Stimulated activated CD8-positive, alpha-beta memory T cell treated with anti-CD3 and anti-CD28 coated beads, Interleukin-7, amount 100 ng/mL, for 48 hours (primary cell): ENCODE results near the gene EXOC3.
A peak's percentile ranks its signal among the peaks of the same experiment; 100 is the strongest.
"Not testable (repeated sequence)": the region's sequence is repeated elsewhere in the genome, so short reads cannot be mapped to it uniquely, and the experiment has no call there.

Experiments used
- DNase-seq, 2 donors: peaks; one replicate each; pipeline ENCODE4 v3.0.0-alpha.2; 2020; ENCODE audit warnings: low read depth in 1 of 2; ENCODE audit errors: extremely low read depth in 1 of 2

EXOC3 gene

DNA sequence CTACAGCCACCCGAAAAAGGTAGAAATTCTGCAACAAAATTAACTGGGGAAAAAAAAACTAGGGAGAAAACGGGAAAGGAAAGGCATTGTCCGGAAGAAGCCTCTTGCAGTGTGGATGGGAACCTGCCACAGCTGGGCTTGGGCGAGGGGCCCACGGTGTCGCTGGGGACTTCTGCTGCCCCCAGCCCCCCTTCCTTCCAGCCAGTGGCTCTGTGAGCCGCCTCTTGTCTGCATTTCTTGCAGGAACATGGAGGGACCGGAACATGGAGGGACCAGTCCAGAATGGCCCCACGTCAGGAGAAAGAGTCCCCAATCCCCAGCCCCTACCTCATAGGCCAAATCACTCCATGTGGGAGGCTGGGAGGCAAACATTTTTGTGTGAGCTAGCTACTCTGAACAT, 36.9 kb upstream of the EXOC3 start:
- DNase-seq, result no peak

DNA sequence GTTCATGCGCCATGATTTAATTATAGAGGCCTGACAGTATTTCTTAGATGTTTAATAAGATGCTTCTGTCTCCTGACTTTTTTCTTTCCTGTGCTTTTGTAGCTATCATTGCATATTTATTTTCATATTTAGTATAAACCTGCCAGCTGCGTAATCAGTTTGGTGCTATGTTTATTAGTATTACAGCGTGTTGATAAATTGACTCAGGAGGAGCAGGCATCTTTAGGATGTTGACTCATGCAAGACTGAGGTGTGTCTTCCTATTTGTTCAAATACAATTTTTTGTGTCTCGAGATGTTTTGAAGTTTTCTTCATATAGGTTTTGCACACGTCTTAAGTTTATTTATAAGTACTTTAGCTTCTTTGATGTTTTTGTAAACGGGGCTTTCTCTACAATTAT, 35.9 kb upstream of the EXOC3 start:
- DNase-seq, result no peak

DNA sequence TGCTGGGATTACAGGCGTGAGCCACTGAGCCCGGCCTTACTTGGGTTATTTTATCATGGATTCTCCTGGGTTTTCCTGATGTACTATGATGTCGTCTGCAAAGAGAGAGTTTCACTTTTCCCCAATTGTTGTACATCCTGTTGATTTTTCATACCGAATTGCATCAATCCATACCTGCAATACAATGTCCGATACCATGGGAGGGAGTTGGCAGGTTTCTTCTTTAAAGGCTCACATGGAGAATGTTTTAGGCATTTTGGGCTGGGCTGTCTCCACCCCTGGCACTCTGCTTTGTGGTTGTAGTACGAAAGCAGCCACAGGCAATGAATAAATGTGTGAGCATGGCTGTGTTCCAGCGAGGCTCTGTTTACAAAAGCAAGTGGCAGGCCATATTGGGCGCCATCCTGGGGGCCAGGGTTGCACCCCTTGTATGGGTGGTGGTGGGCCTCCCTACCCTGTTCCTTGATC, 35.1 kb upstream of the EXOC3 start:
- DNase-seq, result no peak

DNA sequence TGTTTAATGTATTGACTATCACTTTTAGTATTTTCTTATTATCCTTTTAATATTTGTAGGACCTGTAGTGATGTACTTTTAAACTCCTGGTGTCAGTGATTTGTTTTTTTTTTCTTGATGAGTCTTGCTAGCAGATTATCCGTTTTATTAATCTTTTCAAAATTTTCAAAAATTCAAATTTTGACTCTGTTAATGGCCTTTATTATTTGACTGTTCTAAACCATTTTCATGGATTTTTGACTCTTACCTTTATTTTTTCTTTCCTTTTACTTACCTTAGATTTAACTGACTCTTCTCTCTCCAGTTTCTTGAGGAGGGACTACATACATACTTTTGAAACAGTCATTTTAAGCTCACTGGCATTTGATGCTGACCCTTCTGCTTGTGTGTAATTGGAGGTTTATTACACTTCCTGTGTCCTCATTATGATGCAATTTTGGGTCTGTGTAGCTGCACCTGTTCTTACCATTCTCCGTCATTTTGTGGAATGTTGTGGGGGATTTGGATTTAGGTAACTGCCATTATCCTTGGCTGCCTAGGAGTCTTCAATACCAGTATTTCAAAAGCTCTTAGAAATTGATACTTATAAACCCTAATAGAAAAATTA, 32.0 kb upstream of the EXOC3 start:
- no peak for DNase-seq

DNA sequence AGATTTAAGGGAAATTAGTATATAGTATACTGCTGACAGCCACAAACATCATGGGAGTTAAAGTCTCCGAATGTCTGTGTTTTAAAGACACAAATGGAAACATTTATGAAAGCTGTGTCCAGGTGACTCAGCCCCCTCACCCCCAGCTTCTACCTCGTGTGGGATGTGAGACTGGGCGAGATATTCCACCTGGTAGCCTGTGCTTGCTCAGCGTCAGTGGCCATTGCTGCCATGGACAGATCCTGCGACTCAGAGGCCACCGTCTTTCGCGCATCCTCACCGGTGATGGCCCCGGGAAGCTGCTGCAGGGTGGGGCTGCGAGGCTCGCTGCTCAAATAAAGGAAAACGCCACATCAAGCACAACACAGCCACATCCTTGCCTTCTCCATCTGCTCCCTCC, 31.2 kb upstream of the EXOC3 start:
- DNase-seq, result peak in 1 of 2 donors; percentile 56

DNA sequence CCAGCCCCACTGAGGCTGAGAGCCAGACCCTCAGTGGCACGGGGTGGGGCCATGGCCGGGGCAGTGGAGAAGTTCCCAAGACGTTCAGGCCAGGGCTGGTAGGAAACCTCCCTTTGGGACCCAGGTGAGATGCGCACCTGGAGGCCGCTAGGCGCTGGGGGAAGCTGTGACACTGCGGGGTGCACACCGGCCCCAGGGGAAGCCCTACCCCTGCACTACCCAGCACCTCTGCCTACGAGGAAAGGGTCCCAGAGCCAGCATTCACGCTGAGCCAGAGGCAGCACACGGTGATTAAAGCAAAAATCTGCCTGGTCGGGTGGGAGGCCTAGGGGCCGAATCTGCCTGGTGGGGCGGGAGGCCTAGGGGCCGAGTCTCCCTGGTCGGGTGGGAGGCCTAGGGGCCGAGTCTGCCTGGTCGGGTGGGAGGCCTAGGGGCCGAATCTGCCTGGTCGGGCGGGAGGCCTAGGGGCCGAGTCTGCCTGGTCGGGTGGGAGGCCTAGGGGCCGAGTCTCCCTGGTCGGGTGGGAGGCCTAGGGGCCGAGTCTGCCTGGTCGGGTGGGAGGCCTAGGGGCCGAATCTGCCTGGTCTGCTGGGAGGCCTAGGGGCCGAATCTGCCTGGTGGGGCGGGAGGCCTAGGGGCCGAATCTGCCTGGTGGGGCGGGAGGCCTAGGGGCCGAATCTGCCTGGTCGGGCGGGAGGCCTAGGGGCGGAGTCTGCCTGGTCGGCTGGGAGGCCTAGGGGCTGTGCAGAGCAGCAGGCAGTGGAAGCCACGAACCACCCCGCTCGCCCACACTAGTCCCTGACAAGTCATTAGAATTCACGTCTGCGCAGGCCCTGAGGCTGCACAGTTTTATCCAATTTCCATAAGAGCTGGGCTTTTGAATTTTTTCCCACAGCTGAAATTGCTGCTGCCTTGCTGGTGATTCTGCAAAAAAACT, 27.7 kb upstream of the EXOC3 start:
- not testable (repeated sequence) for DNase-seq

DNA sequence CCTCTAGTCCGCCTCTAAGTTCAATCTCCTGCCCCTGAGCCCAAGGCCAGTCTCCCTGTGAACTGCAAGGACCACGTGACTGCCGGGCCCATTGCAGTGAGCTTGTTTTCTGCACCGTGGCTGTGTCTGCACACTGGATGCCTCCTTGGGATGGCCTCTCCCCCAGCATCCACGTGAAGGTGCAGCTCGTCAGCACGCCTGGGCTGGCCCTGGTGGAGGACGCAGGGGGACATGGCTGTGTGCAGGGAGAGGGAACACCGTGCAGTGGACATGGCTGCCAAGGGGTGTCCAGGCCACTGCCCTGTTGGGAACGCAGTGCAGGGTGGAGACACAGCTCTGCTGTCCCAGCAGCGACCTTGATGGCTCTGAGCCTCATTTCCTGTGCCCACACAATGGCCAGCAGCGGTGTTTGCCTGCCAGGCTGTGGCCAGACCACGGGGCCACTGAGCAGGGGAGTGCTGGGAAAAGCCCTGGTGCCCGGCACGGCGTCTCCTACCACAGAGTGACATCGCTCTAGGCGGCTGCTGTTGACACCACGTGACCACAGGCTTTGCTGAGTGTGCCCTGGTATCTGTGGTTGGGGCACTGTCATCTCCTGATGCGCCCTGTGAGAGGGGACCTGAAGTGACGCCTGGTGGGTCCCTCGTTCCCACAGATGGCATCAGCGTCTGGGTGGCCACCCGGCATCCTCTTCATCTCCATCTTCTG, 26.9 kb upstream of the EXOC3 start:
- no peak for DNase-seq

DNA sequence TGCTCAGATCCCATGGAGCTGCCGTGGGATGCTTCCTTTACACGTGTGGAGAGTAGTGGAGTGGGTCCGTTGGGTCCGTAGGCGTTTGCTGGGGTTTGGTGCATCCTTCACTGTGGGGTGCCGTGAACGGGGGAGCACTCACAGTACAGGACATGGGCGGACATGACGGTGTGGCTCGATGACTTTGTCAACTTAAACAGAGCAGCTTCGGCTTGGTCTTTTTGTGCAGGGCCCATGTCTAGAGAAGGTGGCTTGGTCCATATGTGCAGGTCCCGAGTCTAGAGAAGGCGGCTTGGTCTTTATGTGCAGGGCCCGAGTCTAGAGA, 26.4 kb upstream of the EXOC3 start:
- DNase-seq, result no peak

DNA sequence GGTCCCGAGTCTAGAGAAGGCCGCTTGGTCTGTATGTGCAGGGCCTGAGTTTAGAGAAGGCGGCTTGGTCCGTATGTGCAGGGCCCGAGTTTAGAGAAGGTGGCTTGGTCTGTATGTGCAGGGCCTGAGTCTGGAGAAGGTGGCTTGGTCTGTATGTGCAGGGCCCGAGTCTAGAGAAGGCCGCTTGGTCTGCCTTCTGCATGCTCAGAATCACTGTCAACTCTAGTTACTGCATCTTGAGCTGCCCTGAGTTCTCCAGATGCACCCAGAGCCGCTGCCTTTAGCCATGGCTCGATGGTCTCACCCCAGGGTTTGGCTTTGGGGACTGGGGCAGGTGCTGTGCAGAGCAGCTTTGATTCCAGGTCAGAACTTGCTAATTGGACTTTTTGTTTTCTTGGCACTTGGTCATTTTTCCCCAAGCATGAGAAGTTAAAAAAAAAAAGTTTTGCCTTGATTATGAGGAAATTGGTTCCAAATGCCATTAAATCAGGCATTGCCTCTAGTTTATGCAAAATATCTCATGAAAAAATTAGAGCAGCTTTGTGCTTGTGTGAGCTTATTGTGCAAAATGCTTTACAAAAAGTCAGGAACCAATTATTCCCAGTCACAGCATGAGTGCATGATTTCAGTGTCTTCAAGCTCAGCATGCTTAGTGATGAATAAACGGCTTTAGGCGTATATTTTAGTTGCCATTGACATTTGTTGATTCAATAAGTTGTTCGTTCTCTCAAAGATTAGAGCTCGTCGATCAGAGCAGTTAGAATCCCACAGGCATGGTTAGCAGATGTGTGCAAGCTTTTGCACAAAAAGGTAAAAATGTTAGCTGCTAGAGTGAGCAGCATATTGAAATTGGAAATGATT, 25.4 kb upstream of the EXOC3 start:
- no peak for DNase-seq

DNA sequence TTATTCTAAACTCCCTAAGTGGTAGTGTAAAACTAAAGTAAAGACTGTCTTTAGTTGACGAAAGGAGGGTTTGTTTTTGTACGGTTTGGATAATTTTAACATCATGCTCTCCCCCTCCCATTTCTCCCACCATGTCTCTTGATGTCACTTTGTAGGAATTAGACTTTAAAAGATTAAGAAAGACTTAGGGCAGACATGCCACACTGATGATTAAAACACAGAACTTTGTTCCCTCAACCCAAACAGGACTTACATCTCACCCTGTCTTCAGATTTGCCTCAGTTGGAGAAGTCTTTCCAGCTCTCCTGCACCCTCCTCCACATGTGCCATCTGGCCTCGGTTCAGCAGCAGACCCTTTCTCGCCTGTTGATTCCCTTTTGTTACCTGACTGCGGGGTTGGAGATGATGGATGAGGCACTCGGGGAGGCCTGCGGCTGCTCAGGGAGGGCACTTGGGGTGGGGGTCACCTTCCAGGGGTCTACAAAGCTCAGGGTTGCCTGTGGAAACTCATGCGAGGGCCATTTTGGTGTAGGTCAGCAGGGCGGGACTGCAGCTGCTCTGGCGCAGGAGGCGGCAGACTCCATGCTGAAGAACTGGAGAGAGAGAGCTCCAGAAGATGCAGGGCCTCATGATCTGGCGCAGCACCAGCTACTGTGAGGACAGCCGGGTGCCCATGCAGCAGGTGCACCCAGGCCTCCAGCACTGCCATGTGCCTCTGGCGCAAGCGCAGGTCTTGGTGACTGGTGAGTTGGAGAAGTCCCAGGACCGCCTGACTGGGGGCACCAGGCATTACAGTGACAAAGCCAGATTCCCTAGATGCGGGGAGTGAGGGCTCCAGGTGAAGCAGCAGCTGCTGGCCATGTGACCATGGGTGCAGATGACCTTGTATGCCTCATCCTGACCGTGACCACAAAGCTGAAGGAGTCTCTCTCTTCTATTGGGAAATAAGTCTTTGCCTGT, 24.5 kb upstream of the EXOC3 start:
- DNase-seq, result no peak

DNA sequence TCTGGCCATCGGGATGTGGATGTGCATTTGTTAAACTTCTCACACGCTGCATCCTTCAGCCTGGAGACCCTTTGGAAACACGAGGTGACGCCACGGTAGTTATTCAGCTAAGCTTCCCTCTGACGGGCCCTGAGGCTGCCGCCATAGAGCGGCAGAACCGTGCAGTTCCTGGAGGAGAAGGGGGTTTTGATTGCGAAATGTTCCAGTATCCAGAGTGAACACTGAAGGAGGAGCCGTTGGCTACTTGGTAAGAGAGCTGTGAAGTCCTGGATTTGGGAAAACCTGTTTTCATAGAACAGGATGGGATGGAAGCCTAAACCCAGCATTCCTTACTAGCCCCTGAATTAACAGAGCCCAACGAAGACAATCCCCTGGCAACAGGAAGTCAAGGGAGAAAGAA, 23.0 kb upstream of the EXOC3 start:
- no peak for DNase-seq

DNA sequence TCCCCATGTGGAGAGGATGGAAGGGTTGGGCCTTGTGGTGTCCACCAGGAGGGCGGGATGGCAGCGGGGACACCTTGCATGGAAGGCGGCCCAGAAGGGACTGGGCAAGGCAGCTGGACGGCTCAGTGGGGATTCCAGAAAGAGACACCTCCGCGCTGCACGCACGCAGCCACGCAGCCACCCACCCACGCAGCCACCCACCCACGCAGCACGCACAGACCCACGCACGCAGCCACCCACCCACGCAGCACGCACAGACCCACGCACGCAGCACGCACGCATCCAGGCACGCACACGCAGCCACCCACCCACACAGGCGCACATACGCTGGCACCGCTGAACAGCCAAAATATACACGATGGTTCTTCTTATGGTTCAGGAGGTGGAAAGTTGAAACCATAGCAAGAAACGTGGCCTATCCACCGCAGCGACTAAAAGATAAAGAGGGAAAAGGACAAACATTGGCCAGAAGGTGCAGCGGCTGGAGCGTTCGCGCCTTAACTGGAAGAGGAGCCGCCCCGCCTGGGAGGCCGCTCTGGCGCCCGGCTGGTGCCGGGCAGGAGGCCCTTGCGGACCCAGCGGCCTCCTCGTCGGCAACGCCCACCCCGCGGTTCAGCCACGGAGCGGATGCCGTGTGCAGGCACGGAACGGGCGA, 22.2 kb upstream of the EXOC3 start:
- DNase-seq, result no peak

DNA sequence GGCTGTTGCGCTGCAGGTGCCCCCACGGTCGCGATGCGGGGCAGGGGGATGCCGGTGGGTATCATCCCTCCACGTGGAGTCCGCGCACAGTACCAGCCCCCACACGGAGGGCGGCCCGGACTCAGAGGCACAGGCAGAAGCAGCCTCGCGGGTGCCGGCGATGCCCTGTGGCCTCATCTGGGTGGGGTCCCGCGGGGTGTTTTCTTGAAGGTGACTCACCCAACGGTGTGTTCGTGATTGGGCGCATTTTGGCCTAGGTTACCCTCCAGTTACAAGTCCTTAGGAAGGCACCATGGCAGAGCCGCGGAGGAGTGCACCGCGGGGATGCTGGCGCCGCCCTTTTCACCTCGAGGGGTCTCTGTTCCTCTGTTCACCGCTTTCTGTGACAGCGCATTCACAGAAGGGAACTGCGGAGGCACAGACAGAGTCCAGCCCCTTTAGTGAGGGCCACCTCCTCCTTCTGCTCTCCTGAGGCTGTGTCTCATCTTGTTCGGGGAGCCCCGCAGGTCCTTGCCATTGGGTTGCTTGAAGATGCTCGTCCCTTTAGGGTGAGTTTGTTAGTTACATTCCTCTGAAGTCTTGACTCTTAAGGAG, 21.6 kb upstream of the EXOC3 start:
- DNase-seq, result no peak

DNA sequence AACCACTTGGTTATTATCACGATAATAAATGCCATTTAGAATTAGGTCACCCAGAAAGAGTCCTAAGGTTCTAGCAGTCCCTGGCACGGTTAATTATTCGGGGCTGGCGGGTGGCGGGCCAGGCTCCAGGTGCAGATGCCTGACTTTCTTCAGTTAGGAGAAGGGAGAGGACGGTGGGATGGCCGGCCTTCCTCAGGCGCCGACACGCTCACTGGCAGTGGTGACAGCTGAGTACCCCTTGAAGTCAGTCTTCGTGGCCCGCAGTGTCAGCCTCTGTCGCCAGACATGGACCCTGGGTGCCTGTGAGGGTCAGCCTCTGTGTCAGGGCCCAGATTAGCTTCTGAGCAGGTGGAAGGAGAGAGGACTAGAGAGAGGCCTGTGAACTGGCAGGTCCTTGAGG, 21.1 kb upstream of the EXOC3 start:
- no peak for DNase-seq

DNA sequence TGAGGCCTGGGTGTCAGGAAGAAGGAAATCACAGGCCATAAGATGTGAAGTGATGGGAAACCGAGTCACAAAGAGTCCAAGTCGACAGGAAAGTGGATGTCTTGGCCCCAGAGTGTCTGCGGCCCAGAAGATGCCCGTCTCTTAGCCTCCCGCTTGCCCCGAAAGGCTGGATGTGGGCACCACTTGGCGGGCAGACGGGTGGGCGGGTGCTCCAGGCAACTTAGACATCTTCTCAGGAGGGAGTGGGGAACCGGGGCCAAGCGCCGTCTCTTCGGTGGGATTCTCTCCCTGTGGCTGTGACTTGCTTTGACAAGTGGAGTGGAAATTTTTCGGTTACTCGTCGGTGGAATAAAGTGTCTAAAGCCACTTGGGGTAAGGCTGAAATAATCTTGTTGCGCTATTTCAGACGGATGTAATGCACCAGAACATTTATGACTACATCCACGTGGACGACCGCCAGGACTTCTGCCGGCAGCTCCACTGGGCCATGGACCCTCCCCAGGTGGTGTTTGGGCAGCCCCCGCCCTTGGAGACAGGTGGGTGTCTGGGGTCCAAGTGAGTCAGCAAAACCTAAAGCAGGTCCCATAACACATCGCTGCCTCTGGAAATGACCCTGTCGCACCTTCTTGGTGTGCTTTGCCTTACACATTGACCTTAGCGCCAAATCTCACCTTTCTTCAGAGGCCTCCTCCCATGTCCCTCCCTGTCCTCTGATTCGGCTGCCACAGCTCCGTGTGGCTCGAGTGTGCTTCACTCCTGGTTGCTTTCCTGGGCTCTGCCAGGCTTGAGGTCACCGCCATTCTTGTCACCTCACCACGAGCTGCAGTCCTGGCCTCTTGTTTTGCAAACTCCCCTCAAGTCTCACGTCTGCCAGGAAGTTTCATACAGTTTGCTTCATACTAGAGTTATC, 20.4 kb upstream of the EXOC3 start:
- no peak for DNase-seq

DNA sequence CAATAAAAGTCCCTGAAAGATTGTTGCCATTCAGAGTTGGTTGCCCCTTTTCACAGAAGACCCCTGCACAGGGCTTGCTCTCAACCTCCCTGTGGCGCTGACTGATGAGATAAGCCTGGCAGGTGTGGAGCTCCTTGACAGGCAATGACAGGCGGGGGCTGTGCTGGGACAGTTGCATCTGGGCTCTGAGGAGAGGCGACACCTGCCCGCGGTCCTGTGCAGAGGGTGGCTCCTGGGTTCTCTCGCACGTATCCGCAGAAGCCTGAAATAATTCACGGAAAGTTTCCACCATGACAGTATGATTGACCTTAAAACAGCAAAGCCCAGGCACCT, 19.8 kb upstream of the EXOC3 start:
- no peak for DNase-seq

DNA sequence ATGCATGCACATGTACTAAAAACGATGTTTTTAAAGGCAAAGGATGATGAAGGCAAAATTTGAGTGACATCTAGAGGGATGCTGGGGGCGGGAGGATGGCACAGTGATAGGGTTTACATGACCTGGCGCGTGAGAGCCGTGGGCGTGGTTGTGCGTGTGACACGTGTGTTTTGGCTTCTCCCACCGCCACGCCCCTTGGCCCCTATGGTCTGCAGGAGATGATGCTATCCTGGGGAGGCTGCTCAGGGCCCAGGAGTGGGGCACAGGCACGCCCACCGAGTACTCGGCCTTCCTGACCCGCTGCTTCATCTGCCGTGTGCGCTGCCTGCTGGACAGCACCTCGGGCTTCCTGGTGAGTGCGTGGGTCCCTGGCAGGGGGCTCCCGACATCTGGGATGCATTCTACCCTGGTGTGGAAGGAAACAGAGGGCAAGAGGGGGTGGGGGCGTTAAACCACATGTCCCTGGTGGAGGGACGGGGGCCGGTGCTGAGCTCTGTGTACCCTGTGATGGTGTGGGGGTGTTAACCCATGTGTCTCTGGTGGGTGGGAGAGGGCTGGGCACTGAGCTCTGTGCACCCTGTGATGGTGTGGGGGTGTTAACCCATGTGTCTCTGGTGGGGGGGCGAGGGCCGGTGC, 19.2 kb upstream of the EXOC3 start:
- no peak for DNase-seq
